Activated CD8-positive, alpha-beta memory T cell treated with anti-CD3 and anti-CD28 coated beads, Interleukin-2, amount 50 U/mL, for 48 hours (primary cell): Measurements from ENCODE around the gene EBF4.
"Not testable (repeated sequence)": the region's sequence is repeated elsewhere in the genome, so short reads cannot be mapped to it uniquely, and the experiment has no call there.

ENCODE experiments used
- DNase-seq: peaks from one replicate; pipeline ENCODE4 v3.0.0-alpha.2; 2020

The EBF4 gene

GRCh38 chr20:2672446-2672845 is 20.1 kb upstream of the EBF4 start:
- DNase-seq: no peak

- no peak for DNase-seq
These were observed 19.1 kb upstream of the EBF4 start for GRCh38 chr20:2673453-2673852.

- DNase-seq: no peak
These were observed 12.5 kb upstream of the EBF4 start for GRCh38 chr20:2680046-2680445.

GRCh38 chr20:2682040-2682439 is 10.5 kb upstream of the EBF4 start:
- not testable (repeated sequence) for DNase-seq

- not testable (repeated sequence) for DNase-seq
These were observed 7.8 kb upstream of the EBF4 start for GRCh38 chr20:2684817-2685216.

GRCh38 chr20:2687514-2687913 is 5.1 kb upstream of the EBF4 start:
- no peak for DNase-seq

- DNase-seq: peak; percentile 86
These were observed 4.5 kb upstream of the EBF4 start for GRCh38 chr20:2688041-2688591.

- no peak for DNase-seq
These were observed 2.4 kb upstream of the EBF4 start for GRCh38 chr20:2690213-2690612.

- DNase-seq: no peak
These were observed 1.9 kb upstream of the EBF4 start for GRCh38 chr20:2690718-2691117.

GRCh38 chr20:2691127-2691526 is 1.5 kb upstream of the EBF4 start:
- DNase-seq: no peak

GRCh38 chr20:2691663-2692035 is 931 bp upstream of the EBF4 start:
- DNase-seq: no peak

GRCh38 chr20:2692886-2693285 is 306 bp downstream of the EBF4 start:
- peak; percentile 53 for DNase-seq

- DNase-seq: peak; percentile 69
These were observed 867 bp downstream of the EBF4 start for GRCh38 chr20:2693286-2694007.

GRCh38 chr20:2694008-2694471 is 1.5 kb downstream of the EBF4 start:
- peak; percentile 57 for DNase-seq

- peak; percentile 46 for DNase-seq
These were observed 1.9 kb downstream of the EBF4 start for GRCh38 chr20:2694519-2694918.

GRCh38 chr20:2695206-2695983 is 2.8 kb downstream of the EBF4 start:
- peak; percentile 38 for DNase-seq

GRCh38 chr20:2695984-2696525 is 3.5 kb downstream of the EBF4 start:
- peak; percentile 23 for DNase-seq

GRCh38 chr20:2696646-2697045 is 4.1 kb downstream of the EBF4 start:
- peak; percentile 35 for DNase-seq

GRCh38 chr20:2697768-2698167 is 5.2 kb downstream of the EBF4 start:
- DNase-seq: peak; percentile 41

GRCh38 chr20:2698186-2698817 is 5.7 kb downstream of the EBF4 start:
- DNase-seq: peak; percentile 48

GRCh38 chr20:2698912-2699311 is 6.3 kb downstream of the EBF4 start:
- DNase-seq: peak; percentile 42

- peak; percentile 33 for DNase-seq
These were observed 7.3 kb downstream of the EBF4 start for GRCh38 chr20:2699775-2700413.
